ENCODE data around the gene MEGF11.
"Not testable (repeated sequence)": the region's sequence is repeated elsewhere in the genome, so short reads cannot be mapped to it uniquely, and the experiment has no call there.

Gene MEGF11

GRCh38 chr15:65996901-65997300, 256.6 kb downstream of the MEGF11 start:
- no peak overlapping the region for H3K27ac ChIP-seq
- H3K4me3 ChIP-seq: no peak overlapping the region

DNA sequence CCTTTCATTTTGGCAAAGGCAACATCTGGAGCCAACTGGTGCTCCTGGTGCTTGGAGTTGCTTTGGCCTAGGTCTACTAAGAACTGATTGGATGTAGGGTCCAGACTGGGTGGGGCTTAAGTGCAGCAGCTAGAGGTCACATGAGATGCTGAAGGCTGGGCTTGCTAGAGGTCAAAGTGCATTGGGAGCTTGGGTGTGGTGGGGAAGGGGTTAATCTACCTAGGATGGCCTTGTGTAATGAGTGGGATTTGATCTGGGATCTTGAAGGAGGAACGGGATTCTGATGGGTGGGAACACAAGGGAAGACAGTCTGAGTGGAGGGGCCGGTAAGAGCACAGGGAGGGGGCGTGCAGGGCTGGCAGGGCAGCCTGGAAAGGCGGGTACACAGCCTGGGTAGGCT, 258.7 kb downstream of the MEGF11 start:
- Histone ChIP-seq H3K27ac (no peak overlapping the region), H3K4me3 (no peak overlapping the region)

DNA sequence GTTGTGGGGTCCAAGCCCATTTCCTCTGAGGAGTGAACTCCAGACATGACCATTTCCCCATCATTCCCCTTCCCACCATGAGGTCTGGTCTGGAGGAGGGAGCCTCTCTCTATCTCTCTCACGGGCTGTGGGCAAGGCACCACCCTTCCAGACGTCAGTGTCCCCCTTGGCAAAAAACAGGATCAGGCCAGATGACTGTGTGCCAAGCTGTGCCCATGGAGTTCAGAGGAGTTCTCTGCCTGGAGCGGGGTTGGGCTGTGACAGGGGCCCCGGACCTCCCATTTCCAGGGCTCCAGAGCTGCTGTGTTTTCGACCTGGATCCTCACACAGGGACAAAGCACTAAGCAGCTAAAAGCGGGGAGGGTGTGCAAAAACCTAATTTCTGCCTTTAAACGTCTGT, 259.8 kb downstream of the MEGF11 start:
- no peak overlapping the region for H3K4me3 ChIP-seq

GRCh38 chr15:65993236-65993635, 260.3 kb downstream of the MEGF11 start:
- Histone ChIP-seq H3K27ac (no peak overlapping the region), H3K4me3 (no peak overlapping the region)

More for the DNA sequence above, 259.8 kb downstream of the MEGF11 start:
- no peak overlapping the region for H3K27ac ChIP-seq

- Histone ChIP-seq H3K4me3 (no peak overlapping the region), H3K27ac (no peak overlapping the region)
Measured at GRCh38 chr15:65991721-65992483, 261.6 kb downstream of the MEGF11 start.

DNA sequence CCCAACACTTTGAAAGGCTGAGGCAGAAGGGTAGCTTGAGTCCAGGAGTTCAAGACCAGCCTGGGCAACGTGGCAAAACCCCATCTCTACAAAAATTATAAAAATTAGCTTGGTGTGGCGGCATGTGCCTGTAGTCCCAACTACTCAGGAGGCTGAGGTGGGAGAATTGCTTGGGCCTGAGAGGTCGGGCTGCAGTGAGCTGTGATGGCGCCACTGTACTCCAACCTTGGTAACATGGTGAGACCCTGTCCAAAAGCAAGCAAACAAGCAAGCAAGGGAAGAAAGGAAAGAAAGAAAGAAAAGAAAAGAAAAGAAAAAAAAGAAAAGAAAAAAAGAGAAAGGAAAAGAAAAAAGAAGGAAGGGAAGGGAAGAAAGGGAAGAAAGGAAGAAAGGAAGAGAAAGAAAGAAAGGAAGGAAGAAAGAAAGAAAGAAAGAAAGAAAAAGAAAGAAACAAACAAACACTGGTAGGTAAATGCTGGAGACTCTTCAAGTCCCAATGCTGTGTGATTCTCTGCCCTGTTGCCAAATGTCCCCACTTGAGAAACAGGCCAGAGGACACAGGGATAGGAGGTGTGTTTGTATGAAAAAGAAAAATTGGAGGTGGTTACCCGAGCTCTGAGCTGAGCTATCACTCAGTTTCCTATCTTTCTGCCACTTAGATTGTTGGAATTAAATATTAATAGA, 263.1 kb downstream of the MEGF11 start:
- Histone ChIP-seq H3K27ac (no peak overlapping the region), H3K4me3 (no peak overlapping the region)

- no peak overlapping the region for H3K4me3 ChIP-seq
Measured at GRCh38 chr15:65987100-65987499, 266.4 kb downstream of the MEGF11 start.

GRCh38 chr15:65986416-65986815, 267.1 kb downstream of the MEGF11 start:
- H3K27ac ChIP-seq: no peak overlapping the region
- H3K4me3 ChIP-seq: no peak overlapping the region

More at GRCh38 chr15:65987100-65987499, 266.4 kb downstream of the MEGF11 start:
- no peak overlapping the region for H3K27ac ChIP-seq

- Histone ChIP-seq H3K27ac (no peak overlapping the region), H3K4me3 (no peak overlapping the region)
Measured at GRCh38 chr15:65985387-65985786, 268.2 kb downstream of the MEGF11 start.

GRCh38 chr15:65982627-65983322, 270.8 kb downstream of the MEGF11 start:
- Histone ChIP-seq H3K4me3 (no peak overlapping the region), H3K27ac (no peak overlapping the region)

DNA sequence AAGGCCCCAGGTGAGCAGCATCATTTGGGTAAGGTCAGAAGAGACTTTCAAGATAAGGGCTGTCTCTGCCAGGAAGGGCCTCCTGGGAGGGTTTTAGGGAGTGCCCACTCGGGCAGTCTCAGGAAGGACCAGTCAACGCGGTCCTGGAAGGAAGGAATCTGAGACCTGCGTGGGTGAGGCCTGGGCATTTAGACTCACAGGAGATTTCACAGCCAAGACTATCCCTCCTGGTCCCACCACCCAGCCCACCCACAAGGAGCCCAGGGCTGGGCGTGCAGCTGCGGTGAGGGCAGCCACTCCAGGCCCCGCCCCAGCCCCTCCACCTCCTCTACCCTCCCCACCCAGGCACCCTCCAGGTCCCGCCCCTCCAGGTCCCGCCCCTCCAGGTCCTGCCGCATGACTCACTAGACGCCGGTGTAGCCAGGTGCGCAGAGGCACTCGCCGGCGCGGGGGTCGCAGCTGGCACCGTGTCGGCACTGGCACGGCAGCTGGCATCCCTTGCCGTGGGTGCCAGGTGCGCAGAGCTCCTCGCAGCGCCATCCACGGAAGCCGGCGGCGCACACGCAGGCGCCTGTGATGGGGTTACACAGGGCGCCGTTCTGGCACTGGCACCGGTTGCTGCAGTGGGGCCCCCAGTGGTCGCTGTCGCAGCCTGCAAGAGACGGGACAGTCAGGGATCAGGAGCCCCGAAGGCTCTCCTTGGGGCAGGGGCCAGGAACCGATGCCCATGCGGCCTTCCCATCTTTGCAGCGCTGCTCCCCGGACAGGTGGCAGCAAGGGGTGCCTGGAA, 271.5 kb downstream of the MEGF11 start:
- H3K4me3 ChIP-seq: peak overlapping the region in 3 of 7 experiments; percentile 12 to 31 (median 18)
- no peak overlapping the region for H3K27ac ChIP-seq

GRCh38 chr15:65980824-65981456, 272.6 kb downstream of the MEGF11 start:
- Histone ChIP-seq H3K27ac (no peak overlapping the region), H3K4me3 (no peak overlapping the region)

- no peak overlapping the region for H3K27ac ChIP-seq
- no peak overlapping the region for H3K4me3 ChIP-seq
Measured at GRCh38 chr15:65979837-65980236, 273.7 kb downstream of the MEGF11 start.

GRCh38 chr15:65979316-65979715, 274.2 kb downstream of the MEGF11 start:
- H3K27ac ChIP-seq: no peak overlapping the region

DNA sequence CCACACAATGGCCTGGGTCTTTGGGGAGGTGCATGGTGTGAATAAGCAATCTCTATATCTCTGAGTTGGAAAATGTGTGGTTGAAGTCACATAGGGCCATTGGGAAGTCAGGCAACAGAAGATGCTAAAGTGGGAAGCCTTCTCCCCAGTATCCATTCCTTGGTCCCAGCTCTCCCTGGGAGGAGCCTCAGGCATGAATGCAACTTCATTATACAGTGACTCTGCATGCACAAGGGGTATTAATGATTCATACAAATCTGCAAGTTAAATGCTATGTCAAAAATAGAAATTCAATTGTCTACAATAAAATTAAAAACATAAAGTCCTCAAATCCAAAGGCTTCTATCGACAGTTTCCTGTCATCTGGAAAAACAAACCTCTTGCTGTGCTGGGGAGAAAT, 275.4 kb downstream of the MEGF11 start:
- Histone ChIP-seq H3K27ac (no peak overlapping the region), H3K4me3 (no peak overlapping the region)

More at GRCh38 chr15:65979316-65979715, 274.2 kb downstream of the MEGF11 start:
- H3K4me3 ChIP-seq: no peak overlapping the region

DNA sequence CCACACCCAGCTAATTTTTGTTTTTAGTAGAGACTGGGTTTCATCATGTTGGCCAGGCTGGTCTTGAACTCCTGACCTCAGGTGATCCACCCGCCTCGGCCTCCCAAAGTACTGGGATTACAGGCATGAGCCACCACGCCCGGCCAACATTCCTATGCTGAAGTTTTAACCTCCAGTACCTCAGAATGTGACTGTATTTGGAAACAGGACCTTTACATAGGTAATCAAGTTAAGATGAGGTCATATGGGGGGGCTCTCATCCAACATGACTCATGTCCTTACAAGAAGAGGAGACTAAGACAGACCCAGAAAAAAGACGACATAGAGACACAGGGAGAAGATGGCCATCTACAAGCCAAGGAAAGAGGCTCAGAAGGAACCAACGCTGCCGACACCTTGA, 277.4 kb downstream of the MEGF11 start:
- not testable (repeated sequence) for H3K4me3 ChIP-seq

DNA sequence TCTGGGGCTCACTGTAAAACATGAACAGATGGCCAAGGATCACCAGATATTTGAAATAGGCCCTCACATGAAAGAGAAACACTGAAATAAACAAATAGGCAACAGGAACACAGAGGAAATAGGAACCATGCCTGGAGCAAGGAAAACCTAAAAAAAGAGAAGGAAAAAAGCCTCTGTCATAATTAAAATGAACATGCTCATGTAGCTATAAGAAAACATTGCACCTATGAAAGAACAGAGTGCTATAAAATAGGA, 281.9 kb downstream of the MEGF11 start:
- H3K4me3 ChIP-seq: no peak overlapping the region
- no peak overlapping the region for H3K27ac ChIP-seq

More for the DNA sequence above, 277.4 kb downstream of the MEGF11 start:
- H3K27ac ChIP-seq: not testable (repeated sequence)

- H3K4me3 ChIP-seq: no peak overlapping the region
- no peak overlapping the region for H3K27ac ChIP-seq
Measured at GRCh38 chr15:65970937-65971740, 282.4 kb downstream of the MEGF11 start.
